Measurements from ENCODE around the gene CAPS. TPM values are rescaled to one million over a fixed set of nuclear protein-coding genes. Genes with fewer than 3 reads are reported as not detected.
"Not testable (repeated sequence)": the region's sequence is repeated elsewhere in the genome, so short reads cannot be mapped to it uniquely, and the experiment has no call there.

CAPS gene
- total RNA-seq (2014; rRNA removed; shearing (Covaris generic)): 0.96 and 1.3 TPM in 2 replicates

DNA sequence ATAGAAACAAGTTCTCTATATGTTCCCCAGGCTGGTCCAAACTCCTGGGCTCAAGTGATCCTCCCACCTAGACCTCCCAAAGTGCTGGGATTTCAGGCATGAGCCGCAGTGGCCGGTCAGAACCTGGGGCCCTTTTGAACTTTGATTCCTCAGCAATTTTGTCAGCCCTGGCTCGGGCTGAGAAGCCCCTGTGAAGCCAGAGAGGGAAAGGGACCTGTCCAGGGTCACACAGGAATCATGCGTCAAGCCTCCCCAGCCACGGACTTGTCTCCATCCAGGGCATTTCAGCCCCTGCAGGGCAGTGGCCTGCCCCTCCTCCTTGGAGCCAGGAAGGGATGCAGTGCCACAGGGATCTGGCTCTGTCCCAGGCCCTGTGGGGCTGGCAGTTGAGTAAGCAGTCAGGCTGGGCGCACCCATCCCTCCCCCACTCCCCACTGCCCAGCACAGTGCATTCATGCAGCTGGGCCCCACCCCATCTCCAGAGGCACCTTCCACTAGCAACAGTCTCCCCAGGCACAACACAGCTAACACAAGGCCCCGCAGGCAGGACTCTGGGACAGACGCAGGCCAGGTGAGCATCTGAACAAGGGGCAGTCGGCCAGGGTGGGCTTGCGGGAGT is at the start of gene CAPS:
TSS of gene CAPS (plus strand) at position 516 of the 619 bp plus-strand sequence. CDS start 153 bp downstream, outside the sequence.
- peak; percentile 93 for DNase-seq (ENCODE audit: low read depth)

DNA sequence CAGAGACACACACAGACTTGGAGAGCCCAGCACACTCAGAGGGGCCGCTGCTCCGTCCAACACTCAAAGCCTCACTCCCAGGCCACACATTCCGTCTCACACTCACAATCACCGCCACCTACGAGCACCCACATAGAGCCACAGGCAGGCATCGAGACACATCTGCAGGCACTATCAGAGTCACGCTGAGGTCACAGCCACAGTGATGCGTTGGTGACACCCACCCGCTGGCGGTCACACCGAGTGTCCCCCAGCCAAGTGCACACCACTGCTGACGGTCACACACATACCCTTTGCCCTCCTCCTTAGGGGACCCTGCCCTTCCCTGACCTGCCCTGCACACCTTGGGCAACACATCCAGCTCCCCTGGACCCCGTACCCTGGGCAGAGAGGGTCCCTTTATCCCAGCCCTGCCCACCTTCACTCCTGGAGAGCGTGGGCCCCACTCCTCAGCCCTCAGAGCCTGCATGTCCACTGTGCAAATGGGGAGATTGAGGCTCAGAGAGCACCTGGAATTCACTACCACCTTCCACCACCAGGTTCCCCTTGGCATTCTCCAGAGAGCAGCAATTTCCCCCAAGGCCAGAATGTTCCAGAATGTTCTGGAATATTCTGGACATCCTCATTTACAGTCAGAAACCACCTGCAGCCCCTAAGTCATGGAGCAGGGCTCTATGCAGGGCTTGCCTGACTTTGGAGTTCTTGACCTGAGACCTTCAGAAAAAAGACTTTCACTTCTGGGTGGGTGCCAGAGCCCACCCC is 49.1 kb upstream of the CAPS start:
- DNase-seq (ENCODE audit: low read depth): no peak

DNA sequence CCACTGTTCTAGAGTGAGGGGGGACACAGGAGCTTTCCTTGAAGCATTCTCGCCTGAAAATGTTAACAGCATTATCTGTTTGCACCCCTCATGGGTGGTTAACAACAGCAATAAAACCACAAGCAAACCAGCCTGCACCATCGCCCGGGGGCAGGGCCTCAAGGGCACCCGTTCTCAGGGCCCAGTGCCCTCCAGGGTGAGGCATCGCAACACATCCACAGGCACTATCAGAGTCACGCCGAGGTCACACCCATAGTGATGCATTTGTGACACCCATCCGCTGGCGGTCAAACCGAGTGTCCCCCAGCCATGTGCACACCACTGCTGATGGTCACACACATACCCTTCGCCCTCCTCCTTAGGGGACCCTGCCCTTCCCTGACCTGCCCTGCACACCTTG is 48.3 kb upstream of the CAPS start:
- DNase-seq (ENCODE audit: low read depth): no peak

DNA sequence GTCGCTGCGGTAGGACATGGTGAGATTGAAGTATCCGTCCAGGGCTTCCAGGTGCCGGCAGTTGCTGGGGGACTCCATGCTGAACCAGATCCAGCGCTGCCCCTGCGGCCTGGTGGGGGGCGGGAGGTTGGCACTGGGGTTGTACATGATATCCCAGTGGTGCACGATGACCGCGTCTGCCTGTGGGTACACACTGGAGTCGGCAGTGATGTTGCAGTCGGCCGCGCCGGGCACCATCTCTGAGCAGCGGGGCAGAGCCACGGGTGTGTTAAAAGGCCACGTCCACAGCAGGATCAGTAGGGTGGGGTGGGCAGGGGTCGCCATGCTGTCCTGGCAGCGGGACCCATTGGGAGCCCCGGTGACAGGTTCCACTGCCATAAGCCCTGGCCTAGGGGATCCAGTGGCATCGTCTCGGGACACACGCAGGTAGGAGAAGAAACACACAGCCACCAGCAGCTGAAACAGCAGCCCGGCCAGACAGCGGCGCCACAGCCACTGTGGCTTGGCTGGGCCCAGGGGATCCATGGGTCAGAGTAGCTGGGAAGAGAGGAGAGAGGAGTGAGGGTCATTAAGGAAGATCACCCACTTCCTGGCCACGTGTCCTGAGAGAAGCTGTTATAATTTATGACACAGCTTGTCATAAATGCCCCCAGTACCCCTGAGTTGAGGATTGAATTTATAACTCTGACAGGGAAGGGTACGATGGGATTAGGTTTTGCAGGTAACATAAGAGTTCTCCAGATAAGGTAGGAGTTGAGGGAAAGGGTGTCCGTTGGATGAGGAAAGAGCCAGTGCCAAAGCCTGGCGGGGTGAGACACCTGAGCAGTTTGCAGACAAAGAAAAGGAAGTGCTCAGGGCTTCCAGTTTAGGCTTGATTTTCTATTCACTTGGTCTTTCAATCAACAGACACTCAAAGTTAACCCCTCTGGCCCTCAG is 46.6 kb upstream of the CAPS start:
- DNase-seq (ENCODE audit: low read depth): no peak

DNA sequence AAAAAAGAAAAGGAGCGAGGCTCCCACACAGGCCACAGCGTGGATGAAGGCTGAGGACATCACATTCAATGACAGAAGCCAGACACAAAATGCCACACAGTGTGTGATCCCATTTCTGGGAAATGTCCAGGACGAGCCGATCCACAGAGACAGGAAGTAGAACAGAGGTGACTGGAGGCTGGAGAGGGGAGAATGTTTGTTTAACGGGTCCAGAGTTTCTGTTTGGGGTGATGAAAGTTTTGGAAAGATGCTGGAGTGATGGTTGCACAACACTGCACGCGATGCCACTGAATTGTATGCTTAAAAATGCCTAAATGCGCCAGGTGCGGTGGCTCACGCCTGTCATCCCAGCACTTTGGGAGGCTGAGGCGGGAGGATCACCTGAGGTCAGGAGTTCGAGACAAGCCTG is 43.1 kb upstream of the CAPS start:
- DNase-seq (ENCODE audit: low read depth): no peak

DNA sequence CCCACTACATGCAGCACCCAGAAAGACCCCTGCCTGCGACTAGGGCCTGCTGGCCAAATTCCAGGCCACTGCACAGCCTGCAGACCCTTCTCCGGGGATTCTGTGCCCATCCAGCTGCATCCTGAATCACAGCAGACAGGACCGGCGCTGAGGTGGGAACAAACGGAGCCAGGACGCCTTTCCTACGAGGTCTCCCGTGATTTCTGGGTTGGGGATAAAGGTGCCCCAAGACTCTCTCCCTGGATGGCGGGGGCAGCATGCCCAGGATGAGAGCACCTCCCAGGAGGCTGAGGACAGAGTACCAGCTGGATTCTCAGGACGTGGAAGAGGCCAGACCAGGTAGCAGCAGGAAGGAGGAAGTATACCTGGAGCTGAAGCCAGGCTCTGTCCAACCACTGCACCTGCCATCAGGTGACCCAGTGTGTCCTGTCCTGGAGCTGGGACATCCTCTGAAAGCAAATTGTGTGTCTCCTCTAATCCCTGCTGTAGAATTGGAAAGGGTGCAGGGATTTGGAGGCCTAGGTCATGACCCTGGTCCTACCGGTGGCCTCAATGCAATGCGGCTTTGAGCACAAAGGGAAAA is 40.3 kb upstream of the CAPS start:
- no peak for DNase-seq (ENCODE audit: low read depth)

DNA sequence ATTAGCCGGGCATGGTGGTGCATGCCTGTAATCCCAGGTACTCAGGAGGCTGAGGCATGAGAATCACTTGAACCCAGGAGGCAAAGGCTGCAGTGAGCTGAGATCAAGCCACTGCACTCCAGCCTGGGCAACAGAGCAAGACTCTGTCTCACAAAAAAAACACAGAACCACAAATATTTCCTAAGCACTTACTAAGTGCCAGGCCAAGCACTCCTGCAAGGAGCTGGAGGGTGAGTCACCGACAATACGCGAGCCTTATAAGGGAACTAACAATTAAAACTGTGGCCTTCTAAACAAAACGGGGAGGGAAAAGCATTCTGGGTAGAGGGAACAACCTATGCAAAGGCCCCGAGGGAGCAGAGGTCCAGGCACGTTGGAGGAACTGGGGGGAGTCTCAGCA is 39.6 kb upstream of the CAPS start:
- DNase-seq (ENCODE audit: low read depth): peak; percentile 80

DNA sequence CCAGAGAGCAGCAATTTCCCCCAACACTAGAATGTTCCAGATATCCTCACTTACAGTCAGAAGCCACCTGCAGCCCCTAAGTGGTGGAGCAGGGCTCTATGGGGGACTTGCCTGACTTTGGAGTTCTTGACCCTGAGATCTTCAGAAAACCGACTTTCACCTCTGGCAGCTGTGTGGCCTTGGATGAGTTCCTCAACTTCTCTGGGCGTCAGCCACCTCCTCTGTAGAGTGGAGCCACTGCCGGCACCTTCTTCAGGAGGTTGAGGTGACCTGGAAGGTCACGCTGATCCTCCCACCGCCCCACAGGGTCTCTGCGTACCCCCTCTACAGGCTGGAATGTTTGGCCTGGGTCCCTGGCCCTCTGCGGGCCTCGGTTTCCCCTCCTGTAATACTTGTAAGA is 36.6 kb upstream of the CAPS start:
- DNase-seq (ENCODE audit: low read depth): no peak

DNA sequence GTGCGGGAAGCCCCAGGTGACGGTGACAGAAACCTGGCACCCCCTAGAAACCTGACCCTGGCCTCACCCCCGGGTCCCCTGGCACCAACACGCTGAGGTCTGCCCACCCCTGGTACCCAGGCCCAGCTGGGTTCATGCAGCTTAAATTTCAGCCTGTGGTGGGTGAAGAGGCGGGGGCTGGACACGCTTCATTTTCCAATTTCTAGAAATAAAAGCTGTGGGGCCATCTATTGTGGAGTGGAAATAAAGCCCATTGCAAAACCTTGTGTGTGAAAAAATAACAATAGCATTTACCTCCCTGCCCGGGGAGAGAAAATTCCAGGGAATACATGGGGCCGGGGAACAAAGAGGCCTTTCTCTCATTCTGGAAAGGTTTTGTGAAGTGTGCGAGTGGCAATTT is 36.2 kb upstream of the CAPS start:
- DNase-seq (ENCODE audit: low read depth): no peak

DNA sequence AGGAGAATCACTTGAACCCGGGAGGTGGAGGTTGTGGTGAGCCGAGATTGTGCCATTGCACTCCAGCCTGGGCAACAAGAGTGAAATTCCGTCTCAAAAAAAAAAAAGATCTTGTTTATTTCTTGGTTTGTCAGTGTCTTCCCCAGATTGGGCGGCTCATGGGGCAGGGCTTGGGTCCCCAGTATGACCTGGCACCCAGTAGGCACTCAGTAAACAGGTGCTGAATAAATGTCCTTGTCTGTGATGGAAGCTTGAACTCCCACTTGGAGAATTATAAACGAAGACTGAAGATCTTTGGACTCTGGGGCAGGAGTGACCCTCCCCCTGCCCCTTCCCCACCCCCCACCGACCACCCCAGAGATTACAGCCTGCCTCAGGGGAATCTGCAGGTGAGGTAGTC is 33.9 kb upstream of the CAPS start:
- DNase-seq (ENCODE audit: low read depth): no peak

DNA sequence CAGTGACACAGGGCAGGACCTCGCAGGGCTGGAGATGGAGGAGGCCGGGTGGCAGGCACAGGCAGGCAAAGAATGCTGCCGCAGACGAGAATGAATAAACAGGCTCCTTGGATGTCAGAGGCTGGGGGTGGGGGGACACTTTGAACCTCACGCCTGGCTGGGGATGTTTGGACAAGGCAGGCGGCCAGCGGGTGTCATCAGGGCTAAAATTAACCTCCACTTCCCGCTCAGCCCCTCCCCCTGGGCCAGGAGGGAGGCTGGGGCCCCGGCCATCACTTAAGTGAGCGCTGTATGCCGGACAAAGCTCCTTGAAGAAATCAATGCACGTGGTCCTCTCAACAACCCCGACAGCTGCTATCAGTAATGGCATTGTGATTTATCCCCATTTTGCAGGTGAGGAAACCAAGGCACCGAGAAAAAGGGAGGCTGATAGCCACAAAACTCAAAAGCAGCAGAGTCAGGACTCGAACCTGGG is 33.4 kb upstream of the CAPS start:
- DNase-seq (ENCODE audit: low read depth): peak; percentile 58

DNA sequence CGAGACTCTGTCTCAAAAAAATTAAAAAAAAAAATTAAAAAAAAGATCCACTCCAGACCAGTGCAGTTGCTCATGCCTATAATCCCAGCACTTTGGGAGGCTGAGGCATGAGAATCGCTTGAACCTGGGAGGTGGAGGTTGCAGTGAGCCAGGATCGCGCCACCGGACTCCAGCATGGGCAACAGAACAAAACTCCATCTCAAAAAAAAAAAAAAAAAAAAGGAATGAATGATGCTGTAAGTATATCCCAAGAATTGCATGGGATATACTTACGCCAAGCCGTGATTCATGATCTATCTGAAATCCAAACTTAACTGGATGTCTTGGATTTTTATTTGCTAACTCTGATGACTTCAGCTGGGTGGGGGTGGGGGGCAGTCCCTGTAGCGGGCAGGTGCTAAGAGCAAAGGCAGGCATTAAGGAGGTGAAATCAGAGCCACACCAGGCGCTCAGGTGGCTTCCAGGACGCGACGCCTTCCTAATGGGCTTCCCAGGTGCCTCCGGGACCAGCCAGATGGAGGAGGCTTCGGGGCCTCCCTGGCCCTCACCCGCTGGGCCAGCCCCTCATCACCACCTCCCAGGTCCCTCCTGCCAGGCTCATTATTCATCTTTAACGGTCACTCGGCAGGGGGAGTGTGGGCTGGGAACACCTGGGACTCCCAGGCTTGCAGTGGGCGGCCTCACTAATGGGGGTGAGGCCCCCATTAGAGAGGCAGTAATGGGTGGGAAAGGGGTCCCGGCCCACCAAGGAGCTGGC is 32.3 kb upstream of the CAPS start:
- DNase-seq (ENCODE audit: low read depth): no peak

DNA sequence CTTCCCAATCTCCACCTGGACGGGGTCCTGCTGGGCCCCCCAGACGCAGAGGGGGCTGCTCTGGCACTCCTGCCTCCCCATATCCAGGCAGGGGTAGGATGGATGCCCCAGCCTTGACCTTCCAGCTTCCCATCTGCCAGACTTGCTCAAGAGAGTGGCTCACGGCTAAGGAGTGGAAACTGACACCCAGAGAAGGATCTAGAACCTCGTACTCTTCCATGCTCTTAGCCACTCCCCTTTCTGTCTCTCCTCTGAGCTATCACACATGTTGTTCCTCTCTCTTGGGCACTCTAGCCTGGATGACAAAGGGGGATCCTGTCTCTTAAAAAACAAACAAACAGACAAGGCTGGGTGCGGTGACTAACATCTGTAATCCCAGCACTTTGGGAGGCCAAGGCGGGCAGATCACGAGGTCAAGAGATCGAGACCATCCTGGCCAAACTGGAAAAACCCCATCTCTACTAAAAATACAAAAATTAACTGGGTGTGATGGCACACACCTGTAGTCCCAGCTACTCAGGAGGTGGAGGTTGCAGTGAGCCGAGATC is 31.6 kb upstream of the CAPS start:
- no peak for DNase-seq (ENCODE audit: low read depth)

DNA sequence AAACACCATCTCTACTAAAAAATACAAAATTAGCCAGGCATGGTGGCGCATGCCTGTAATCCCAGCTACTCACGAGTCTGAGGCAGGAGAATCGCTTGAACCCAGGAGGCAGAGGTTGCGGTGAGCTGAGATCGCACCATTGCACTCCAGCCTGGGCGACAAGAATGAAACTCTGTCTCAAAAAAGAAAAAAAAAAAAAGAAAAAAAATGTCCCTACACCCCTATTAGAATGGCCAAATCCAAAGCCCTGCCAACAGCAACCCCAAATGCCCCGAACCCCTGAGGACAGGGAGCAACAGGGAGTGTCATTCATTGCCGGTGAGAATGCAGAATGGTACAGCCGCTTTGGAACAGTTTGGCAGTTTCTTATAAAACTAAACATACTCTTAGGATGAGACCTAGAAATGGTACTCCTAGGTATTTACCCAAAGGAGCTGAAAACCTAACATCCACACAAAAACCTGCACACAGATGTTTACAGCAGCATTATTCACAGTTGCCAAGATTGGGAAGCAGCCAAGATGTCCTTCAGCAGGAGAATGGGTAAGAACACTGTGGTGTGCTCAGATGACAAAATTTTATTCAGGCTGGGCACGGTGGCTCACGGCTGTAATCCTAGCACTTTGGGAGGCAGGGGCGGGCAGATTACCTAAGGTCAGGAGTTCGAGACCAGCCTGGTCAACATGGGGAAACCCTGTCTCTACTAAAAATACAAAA is 30.7 kb upstream of the CAPS start:
- peak; percentile 53 for DNase-seq (ENCODE audit: low read depth)

DNA sequence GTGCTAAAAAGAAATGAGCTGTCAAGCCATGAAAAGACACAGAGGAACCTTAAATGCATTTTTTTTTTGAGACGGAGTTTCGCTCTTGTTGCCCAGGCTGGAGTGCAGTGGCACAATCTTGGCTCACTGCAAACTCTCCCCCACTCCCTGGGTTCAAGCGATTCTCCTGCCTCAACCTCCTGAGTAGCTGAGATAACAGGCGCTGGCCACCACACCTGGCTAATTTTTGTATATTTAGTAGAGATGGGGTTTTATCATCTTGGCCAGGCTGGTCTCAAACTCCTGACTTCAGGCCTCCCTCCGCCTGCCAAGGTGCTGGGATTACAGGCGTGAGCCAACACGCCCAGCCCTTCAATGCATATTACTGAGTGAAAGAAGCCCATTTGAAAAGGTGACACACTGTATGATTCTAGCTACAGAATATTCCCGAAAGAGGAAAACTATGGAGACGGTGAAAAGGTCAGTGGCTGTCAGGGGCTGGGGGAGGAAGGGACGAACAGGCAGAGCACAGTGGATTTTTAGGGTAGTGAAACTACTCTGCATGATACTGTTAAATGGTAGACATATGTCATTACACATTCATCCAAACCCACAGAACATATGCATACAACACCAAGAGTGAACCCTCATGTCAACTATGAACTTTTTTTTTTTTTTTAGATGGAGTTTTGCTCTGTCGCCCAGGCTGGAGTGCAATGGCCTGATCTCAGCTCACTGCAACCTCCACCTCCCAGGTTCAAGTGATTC is 29.8 kb upstream of the CAPS start:
- DNase-seq (ENCODE audit: low read depth): not testable (repeated sequence)

DNA sequence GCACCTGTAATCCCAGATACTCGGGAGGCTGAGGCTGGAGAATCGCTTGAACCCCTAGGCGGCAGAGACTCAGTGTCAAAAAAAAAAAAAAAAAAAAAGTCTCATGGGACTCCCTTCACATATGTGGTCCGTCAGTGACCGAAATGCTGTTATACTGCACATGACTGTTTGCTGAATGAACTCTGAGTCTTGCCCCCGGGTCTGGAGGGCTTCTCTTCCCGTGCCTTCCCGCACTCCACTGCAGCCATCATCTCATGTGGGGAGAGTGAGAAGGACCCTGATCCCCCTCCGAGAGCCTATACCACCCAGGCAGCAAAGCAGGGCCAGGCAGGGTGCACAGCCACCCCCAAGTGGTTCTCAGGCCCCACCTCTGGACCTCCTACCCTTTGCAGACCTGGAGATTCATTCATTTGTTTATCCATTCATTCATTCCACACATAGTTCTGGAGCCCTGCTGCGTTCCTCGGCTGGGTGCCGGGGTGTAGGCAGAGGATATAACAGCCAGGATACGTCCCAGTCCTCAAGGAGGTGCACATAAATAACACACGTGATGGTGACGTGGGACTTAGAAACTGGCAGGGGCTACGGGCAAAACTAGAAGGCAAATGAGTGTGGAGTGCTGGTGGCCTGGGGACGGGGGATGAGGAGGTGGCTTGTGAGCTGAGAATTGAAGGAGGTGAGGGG is 24.6 kb upstream of the CAPS start:
- no peak for DNase-seq (ENCODE audit: low read depth)

DNA sequence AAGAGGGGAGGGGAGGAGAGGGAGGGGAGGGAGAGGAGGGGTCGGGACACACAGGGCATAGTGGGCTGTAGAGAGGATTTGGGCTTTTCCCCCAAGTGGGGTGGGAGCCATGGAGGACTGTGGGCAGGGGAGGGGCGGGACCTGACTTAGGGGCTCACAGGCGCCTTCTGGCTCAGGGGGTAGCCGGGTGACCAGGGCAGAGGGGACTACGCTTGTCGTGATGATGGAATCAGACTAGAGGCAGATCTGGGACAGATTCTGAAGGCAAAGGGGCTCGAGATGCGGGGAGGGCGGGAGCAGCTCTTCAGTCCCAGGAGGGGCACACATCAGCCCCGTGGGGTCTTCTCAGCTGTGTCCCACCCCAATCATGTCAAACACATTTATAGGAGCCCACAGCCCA is 24.0 kb upstream of the CAPS start:
- no peak for DNase-seq (ENCODE audit: low read depth)

DNA sequence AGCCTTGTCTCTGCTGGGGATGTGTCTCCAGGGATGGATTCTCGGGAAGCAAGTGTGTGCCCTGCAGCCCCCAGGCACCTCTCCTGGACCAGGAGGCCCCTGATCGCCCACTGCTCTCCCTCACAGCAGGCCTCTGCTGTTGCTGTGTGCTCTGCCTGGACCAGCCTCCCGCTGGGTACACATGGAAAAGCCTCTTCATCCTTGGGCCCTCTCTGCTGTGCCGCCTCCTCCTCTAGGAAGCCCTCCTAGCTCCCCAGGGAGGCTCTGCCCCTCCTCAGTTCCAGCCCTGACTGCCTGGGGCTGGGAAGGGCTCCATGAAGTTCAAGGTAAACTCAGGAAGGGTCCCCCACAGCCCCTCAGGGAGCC is 22.5 kb upstream of the CAPS start:
- no peak for DNase-seq (ENCODE audit: low read depth)
